ENCODE measurements around the gene NXPH4.

NXPH4 gene

GRCh38 chr12:57203791-57204190 lies 12.8 kb upstream of the NXPH4 start:
- no peak for DNase-seq (ENCODE audit: low spot score)

GRCh38 chr12:57204454-57204853 lies 12.1 kb upstream of the NXPH4 start:
- DNase-seq (ENCODE audit: low spot score): no peak

DNA sequence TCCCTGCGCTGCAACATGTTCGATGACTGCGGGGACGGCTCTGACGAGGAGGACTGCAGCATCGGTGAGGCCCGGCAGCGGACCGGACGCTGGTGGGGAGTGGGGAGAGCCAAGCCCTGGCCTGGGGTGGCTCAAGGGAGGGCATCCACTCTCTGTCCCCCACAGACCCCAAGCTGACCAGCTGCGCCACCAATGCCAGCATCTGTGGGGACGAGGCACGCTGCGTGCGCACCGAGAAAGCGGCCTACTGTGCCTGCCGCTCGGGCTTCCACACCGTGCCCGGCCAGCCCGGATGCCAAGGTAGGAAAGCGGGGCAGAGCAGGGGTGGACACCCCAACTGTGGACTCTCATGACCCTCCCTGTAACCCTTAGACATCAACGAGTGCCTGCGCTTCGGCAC lies 11.4 kb upstream of the NXPH4 start:
- no peak for DNase-seq (ENCODE audit: low spot score)

DNA sequence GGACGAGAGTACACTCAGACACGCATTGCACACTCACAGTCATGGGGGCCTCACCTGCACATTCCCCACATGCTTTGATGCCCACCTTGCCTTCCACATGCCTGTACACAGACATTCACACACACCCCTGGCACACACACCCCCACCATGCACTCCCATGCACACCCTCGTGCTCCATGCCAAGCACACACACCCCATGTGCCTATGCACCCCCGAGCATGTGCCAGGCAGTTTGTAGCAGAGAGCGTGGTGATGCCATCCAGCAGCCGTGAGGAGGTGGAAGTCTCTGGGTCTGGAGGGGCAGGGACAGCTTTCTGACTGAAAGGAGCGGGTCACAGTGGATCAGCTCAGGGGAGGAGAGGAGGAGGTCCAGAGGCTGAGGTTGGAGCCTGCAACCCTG lies 10.7 kb upstream of the NXPH4 start:
- DNase-seq (ENCODE audit: low spot score): no peak

GRCh38 chr12:57207731-57208630 lies 8.6 kb upstream of the NXPH4 start:
- DNase-seq (ENCODE audit: low spot score): no peak

GRCh38 chr12:57208631-57209282 lies 7.8 kb upstream of the NXPH4 start:
- no peak for DNase-seq (ENCODE audit: low spot score)

GRCh38 chr12:57209916-57210315 lies 6.7 kb upstream of the NXPH4 start:
- no peak for DNase-seq (ENCODE audit: low spot score)

DNA sequence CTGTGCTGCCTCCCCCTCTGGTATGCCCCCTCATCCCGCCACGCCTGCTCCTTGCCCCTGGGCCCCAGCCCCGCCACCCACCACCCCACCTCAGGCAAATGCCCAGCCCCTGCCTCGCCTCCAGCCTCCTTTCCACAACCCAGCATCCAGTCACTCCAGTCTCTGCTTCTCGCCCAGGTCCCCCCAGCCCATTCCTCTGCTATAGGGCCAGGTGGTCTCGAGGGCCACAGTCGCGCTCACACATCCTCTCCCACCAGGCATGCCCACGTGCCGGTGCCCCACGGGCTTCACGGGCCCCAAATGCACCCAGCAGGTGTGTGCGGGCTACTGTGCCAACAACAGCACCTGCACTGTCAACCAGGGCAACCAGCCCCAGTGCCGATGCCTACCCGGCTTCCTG lies 6.1 kb upstream of the NXPH4 start:
- no peak for DNase-seq (ENCODE audit: low spot score)

DNA sequence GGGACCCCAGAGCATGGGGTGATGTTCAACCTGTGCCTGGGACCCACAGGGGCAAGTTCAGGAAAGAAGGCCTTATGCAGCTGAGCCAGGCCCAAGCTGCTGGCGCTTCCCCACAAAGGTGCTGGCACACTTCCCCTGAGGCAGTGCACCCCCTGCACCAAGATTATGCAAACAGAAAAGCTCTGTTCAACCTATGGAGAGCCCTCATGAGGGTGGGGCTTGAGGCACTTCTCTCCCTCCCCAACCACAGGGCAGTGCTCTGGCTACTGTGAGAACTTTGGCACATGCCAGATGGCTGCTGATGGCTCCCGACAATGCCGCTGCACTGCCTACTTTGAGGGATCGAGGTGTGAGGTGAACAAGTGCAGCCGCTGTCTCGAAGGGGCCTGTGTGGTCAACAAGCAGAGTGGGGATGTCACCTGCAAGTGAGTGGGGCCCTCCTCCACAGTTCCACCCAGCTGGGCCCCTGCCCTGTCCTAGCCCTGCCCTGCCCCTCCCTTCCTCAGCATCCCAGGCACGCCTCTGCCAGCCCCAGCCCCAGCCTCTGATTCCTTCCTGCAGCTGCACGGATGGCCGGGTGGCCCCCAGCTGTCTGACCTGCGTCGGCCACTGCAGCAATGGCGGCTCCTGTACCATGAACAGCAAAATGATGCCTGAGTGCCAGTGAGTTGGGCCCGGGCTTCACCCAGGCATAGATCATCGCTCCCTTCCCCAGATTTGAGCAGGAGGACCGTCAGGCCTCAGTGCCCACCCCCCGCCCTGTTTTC lies 5.5 kb upstream of the NXPH4 start:
- DNase-seq (ENCODE audit: low spot score): no peak

DNA sequence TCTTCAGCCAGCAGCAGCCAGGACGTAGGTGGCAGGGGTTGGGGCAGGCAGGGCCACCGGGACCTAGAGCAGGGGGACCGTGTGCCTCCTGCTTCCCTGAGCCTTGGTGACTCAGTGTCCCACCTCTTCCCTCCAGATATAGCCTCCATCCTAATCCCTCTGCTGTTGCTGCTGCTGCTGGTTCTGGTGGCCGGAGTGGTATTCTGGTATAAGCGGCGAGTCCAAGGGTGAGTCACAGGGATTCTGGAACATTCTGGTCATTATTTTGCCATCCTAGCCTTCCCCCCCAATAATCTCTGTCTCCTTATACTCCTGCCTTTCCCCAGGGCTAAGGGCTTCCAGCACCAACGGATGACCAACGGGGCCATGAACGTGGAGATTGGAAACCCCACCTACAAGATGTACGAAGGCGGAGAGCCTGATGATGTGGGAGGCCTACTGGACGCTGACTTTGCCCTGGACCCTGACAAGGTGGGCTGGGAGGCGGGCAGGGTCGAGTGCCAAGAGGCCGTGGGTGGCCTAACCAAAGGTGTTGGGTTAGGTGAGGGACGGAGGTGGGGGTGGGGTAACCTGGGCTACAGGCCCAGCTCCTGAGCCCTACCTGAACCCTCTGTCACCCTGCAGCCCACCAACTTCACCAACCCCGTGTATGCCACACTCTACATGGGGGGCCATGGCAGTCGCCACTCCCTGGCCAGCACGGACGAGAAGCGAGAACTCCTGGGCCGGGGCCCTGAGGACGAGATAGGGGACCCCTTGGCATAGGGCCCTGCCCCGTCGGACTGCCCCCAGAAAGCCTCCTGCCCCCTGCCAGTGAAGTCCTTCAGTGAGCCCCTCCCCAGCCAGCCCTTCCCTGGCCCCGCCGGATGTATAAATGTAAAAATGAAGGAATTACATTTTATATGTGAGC lies 4.5 kb upstream of the NXPH4 start:
- DNase-seq (ENCODE audit: low spot score): no peak

DNA sequence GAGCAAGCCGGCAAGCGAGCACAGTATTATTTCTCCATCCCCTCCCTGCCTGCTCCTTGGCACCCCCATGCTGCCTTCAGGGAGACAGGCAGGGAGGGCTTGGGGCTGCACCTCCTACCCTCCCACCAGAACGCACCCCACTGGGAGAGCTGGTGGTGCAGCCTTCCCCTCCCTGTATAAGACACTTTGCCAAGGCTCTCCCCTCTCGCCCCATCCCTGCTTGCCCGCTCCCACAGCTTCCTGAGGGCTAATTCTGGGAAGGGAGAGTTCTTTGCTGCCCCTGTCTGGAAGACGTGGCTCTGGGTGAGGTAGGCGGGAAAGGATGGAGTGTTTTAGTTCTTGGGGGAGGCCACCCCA lies 3.9 kb upstream of the NXPH4 start:
- no peak for DNase-seq (ENCODE audit: low spot score)

DNA sequence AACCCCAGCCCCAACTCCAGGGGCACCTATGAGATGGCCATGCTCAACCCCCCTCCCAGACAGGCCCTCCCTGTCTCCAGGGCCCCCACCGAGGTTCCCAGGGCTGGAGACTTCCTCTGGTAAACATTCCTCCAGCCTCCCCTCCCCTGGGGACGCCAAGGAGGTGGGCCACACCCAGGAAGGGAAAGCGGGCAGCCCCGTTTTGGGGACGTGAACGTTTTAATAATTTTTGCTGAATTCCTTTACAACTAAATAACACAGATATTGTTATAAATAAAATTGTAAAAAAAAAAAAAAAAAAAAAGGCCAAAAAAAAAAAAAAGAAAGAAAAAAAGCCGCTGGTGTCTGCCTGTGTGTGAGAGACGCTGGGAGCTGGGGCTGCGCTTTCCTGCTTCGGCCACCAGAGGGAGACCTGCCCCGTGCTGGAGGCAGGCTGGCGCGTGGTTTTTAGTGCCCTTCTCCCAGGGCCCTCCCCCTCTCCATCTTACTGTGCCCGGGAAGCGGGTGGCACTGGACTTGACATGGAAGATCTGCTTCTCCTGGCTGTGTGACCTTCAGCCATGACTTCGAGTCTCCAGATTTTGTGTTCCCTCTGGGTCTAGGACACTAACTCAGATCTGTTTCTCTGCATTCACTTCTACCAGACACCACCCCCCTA lies 3.4 kb upstream of the NXPH4 start:
- peak; percentile 95 for DNase-seq (ENCODE audit: low spot score)

DNA sequence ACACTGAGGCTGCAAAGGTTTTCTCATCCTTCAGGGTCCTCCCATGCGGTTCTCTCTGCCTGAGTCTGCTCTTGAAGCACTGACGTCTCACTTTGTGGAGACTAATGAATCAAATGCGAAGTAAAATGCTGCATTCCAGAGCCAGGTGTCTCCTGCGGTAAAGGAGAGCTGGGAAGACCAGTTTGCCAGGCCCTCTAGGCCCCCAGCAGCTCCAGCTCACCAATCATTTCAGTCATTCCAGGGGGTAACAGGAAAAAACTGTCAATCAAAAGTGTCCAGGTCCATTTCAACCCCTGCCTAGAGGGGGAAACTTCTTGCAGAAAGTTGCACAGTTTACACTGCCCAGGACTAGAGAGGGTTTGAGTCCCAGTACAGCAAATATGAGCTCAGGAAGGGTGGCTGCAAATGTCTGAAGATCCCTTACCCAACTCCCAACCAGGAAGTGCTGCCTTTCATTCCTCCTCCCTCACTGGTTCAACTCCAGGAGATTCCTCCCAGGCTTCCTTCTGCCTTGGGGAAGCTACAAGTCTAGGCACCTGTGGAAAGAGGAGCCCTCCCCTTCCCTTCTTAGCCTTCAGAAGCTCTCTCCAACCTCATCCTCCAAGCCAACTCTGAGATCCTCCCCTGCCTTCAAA lies 2.7 kb upstream of the NXPH4 start:
- DNase-seq (ENCODE audit: low spot score): no peak

- peak; percentile 75 for DNase-seq (ENCODE audit: low spot score)
These were observed 2.2 kb upstream of the NXPH4 start for GRCh38 chr12:57214398-57214781.

GRCh38 chr12:57215065-57215464 lies 1.5 kb upstream of the NXPH4 start:
- DNase-seq (ENCODE audit: low spot score): no peak

- DNase-seq (ENCODE audit: low spot score): peak; percentile 66
These were observed 953 bp upstream of the NXPH4 start for GRCh38 chr12:57215668-57216013.

DNA sequence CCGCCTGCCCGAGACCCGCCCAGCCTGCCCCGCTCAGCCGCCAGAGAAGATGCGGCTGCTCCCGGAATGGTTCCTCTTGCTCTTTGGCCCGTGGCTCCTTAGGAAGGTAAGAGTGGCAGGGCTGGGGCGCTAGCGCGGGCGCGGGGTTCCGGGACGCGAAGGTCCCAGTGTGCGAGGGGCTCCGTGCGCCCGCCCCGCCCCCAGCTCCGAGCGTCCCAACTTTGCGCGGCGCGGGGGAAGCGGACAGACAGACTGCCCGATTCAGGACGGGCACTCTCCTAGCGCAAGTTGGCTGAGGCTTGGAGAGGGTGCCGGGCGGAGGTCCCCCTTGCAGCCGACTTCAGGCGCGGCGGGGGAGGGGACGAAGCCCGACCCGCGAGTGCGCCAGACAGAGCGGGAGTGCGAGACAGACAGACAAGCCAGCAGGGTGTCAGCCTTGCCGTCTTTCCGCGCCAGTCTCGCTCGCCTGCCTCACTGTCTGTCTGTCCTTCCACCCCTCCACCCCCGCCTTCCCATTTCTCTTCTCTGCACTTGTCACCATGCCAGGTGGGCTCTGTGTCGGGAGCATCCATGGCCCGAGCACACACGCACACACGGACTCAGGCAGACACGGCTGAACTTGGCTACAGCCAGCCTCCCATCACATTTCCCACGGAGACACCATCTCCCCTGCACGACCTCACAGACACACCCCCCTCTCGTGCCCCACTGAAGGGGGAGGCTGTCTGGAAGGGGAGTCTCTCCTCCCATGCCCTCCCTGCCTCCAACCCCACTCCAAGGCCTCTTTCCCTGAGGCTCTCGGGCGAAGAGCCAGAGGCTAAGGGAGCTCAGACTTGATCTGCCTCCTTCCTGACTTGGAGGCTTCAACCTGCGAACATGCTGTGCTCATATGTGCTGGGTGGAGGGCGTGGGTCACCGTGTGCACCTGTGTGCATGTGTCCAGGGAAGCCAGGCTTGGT lies 606 bp downstream of the NXPH4 start:
- DNase-seq (ENCODE audit: low spot score): no peak

DNA sequence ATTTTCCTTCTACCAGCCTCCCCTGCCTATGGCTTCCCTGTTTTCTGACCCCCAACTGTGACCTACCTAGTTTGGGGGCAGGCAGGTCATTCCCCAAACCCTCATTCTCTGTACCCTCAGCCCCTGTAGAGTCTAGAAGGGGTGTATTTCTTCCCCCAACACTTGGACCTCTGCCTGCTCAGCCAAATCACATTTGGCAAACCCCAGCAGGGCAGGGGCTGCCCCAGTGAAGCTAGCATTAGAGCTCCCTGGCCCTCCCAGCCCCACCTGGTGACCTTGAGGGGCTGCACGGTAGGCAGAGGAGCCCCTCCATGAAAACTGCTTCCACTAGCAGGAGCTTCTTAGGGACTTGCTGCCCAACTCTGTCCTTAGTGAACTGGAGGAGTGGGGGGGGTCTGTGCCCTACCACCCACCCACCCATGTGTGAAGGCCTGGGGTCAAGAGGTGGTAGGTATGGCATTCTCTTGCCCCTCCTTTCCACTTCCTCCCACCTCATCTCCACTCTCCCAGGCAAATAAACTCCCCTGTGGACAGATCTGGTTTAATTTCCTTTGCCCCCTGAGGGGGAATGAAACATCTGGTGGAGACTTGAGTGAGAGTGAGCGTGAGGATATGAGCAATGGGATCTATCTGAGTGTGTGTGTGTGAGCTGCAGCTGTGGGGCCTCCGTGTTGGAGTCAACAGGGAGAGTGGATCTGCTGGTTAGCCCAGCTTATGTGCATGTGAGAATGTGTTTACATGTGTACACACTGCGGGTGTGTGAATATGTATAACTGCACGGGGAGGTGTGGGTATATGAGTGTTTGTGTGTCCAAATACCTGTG lies 1.6 kb downstream of the NXPH4 start:
- no peak for DNase-seq (ENCODE audit: low spot score)

All from AG08396 (cell line).